ENCODE data around the gene MKKS.
A peak's percentile ranks its signal among the peaks of the same experiment; 100 is the strongest.

Gene MKKS

DNA sequence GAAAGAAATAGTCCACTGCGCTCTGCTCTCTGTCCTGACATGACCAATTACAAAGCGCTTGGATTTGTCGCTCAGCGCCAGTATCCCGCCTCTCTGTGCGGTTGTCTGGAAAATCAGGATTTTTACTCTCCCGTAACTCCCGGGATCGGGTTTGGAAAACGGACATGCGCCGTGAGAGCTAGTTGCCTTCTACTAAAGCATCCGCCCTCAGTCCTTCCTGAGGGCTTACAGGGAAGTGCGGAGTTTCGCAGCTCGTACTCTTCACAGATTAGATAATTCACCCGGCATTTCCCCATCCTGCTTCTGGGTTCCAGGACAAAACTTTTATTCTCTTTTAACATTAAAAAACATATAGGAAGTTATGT, 427 bp upstream of the MKKS start:
- peak overlapping the region; percentile 90 for H3K27ac ChIP-seq
- H3K4me3 ChIP-seq (ENCODE audit: low read depth in 1 of 2, low read length in 1 of 2) = peak overlapping the region; percentile 79 to 90
- H3K36me3 ChIP-seq = no peaks in the 10 kb centered on the region
- H3K4me1 ChIP-seq (ENCODE audit: control insufficient read depth in 1 of 2, insufficient read depth in 1 of 2, low read depth in 1 of 2, low read length in 1 of 2) = peaks cover 20 to 25% of the 10 kb centered on the region in 2 experiments
- no peaks in the 10 kb centered on the region for H3K27me3 ChIP-seq
- no peaks in the 10 kb centered on the region for H3K9me3 ChIP-seq
- TF ChIP-seq CTCF (IDR thresholded peaks at IDR 0.05) = no peak

DNA sequence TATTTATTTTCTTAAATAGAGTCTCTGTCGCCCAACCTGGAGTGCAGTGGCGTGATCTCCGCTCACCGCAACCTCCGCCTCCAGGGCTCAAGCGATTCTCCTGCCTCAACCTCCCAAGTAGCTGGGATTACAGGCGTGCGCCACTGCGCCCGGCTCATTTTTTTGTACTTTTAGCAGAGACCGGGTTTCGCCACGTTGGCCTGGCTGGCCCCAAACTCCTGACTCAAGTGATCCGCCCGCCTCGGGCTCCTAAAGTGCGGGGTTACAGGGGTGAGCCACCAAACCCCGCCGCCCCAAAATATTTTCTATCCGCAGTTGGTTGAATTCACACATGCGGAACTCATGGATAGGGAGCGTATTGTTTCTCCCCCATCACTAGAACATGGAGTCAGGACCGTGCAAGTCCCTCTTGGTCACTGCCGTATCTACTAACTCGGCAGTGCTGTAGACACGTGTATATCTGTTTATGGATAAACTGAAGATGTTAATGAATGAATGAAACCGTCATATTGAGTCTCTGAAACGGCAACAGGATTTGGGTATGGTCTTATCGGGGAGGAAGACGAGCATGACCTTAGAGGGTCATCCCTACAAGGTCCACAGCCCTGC, 904 bp downstream of the MKKS start:
- no peak for TF ChIP-seq CTCF (IDR thresholded peaks at IDR 0.05)
- peak overlapping the region; percentile 90 for H3K27ac ChIP-seq
- H3K4me1 ChIP-seq (ENCODE audit: control insufficient read depth in 1 of 2, insufficient read depth in 1 of 2, low read depth in 1 of 2, low read length in 1 of 2) = peaks cover 20 to 25% of the 10 kb centered on the region in 2 experiments
- H3K36me3 ChIP-seq = no peaks in the 10 kb centered on the region
- no peaks in the 10 kb centered on the region for H3K27me3 ChIP-seq
- H3K4me3 ChIP-seq (ENCODE audit: low read depth in 1 of 2, low read length in 1 of 2) = peak overlapping the region; percentile 79 to 90
- no peaks in the 10 kb centered on the region for H3K9me3 ChIP-seq

DNA sequence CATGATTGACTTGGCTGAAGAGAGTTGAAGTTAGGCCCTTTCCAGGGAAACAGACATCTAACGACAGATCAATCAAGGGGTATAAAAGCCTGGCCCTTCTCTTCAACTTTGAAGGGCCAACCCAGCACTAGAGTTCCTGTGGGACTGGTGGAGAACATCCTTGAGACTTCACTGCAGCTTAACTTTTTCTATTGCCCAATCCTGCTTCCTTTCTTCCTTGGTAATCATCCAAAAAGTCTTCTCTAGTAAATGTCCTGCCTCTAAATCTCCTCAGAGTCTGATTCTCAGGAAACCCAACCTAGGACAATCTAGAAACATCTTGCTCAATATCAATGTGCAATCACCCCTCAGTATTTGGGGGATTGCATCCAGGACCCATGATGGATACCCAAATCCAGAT, 1.9 kb downstream of the MKKS start:
- no peak for TF ChIP-seq CTCF (IDR thresholded peaks at IDR 0.05)
- H3K27ac ChIP-seq = peak overlapping the region; percentile 0
- H3K36me3 ChIP-seq = no peaks in the 10 kb centered on the region
- H3K9me3 ChIP-seq = no peaks in the 10 kb centered on the region
- H3K27me3 ChIP-seq = no peaks in the 10 kb centered on the region
- no peak overlapping the region for H3K4me3 ChIP-seq (ENCODE audit: low read depth in 1 of 2, low read length in 1 of 2)
- peaks cover 20 to 25% of the 10 kb centered on the region in 2 experiments for H3K4me1 ChIP-seq (ENCODE audit: control insufficient read depth in 1 of 2, insufficient read depth in 1 of 2, low read depth in 1 of 2, low read length in 1 of 2)

DNA sequence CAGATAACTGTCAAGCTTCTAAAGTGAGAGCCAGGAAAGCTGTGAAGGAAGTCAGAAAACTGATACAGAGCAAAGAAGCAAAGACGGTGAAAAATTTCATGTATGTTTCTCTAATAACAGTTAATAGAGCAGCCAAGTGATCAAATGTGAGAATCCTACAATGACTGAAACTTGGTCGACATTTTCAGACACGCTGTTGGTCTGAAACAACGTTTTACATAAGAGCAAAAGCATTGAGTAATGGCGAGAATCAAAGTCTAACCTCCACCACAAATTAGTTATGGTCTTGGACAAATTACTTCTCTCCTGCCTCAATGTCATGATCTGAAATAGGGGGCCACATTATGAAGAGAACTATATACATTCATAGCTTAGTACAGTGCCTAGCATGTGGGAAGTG, 3.3 kb downstream of the MKKS start:
- H3K4me3 ChIP-seq (ENCODE audit: low read depth in 1 of 2, low read length in 1 of 2) = no peak overlapping the region
- H3K27me3 ChIP-seq = no peaks in the 10 kb centered on the region
- no peaks in the 10 kb centered on the region for H3K9me3 ChIP-seq
- peaks cover 6% of the 10 kb centered on the region for H3K36me3 ChIP-seq
- no peak for TF ChIP-seq CTCF (IDR thresholded peaks at IDR 0.05)
- no peak overlapping the region for H3K27ac ChIP-seq
- peaks cover 19 to 21% of the 10 kb centered on the region in 2 experiments for H3K4me1 ChIP-seq (ENCODE audit: control insufficient read depth in 1 of 2, insufficient read depth in 1 of 2, low read depth in 1 of 2, low read length in 1 of 2)

DNA sequence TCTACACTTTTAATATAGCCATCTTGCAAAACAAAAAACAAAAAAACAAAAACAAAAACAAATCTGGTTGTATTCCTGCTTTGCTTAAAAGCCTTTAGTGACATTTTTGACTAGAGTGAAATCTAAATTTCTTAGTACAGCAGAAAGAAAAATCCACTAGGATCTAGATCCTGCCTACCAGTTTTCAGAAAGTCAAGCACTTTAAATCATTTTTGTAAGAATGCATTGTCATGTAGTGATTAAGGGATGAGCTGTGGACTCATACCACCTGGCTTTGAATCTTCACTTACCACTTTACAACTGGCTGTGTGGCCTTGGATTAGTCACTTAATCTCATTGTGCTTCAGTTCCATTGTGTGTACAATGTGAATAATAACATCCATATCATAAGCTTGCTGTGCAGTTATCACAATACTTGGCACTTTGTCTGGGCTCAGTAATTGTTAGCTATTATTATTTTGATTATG, 4.0 kb downstream of the MKKS start:
- no peak for TF ChIP-seq CTCF (IDR thresholded peaks at IDR 0.05)
- Histone ChIP-seq H3K27ac (no peak overlapping the region), H3K9me3 (no peaks in the 10 kb centered on the region), H3K36me3 (peaks cover 6% of the 10 kb centered on the region), H3K4me1 (ENCODE audit: control insufficient read depth in 1 of 2, insufficient read depth in 1 of 2, low read depth in 1 of 2, low read length in 1 of 2) (peaks cover 13 to 14% of the 10 kb centered on the region in 2 experiments), H3K4me3 (ENCODE audit: low read depth in 1 of 2, low read length in 1 of 2) (no peak overlapping the region), H3K27me3 (no peaks in the 10 kb centered on the region)
